GM23338 (cell line): ENCODE measurements around the gene AK9.

Source experiments
- POLR2AphosphoS5 ChIP-seq: IDR thresholded peaks from 2 replicates; pipeline ENCODE4 v1.6.1; 2016; ENCODE audit warnings: antibody characterized with exemption, low read depth
- TF ChIP-seq, protein P1 (sequence below), 2 experiments: fragments of 200-600 bp in 1 of 2; sonication (generic) in 1 of 2; conservative IDR thresholded peaks; 2 replicates each; pipeline versions ENCODE4 v1.5.1 to v1.6.1; 2016 to 2017; ENCODE audit warnings: antibody characterized with exemption in 2 of 2, low read depth in 2 of 2, mild to moderate bottlenecking in 2 of 2, moderate library complexity in 1 of 2

GRCh38 chr6:109456710-109457561, 234.1 kb downstream of the AK9 start:
- TF ChIP-seq, protein P1, sequence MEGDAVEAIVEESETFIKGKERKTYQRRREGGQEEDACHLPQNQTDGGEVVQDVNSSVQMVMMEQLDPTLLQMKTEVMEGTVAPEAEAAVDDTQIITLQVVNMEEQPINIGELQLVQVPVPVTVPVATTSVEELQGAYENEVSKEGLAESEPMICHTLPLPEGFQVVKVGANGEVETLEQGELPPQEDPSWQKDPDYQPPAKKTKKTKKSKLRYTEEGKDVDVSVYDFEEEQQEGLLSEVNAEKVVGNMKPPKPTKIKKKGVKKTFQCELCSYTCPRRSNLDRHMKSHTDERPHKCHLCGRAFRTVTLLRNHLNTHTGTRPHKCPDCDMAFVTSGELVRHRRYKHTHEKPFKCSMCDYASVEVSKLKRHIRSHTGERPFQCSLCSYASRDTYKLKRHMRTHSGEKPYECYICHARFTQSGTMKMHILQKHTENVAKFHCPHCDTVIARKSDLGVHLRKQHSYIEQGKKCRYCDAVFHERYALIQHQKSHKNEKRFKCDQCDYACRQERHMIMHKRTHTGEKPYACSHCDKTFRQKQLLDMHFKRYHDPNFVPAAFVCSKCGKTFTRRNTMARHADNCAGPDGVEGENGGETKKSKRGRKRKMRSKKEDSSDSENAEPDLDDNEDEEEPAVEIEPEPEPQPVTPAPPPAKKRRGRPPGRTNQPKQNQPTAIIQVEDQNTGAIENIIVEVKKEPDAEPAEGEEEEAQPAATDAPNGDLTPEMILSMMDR (conservative IDR thresholded peaks at IDR 0.05; ENCODE audit: low read depth in 2 of 2): no peak
- TF ChIP-seq POLR2AphosphoS5: no peak
